Measurements from ENCODE around the gene GDI1.

GDI1 gene

DNA sequence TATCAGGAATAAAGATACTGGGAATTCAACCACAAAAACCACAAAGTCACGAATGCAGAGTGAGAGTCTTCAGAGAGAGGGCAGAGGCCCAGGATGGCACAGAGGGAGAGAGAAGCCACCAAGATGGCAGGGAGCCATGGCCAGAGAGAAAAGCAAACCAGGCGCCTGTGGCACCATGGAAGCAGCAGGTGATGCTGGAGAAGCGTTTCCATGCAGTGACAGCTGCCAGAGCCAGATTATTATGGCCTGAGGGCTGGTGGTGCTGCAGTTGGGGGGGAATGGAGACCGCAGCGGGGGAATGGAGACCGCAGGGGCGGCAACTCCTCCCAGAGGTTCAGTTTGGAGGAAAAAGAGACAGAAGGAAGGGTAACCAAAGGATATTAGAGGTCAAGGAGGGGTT is 19.8 kb upstream of the GDI1 start:
- Histone ChIP-seq H3K27ac (no peak overlapping the region), H3K27me3 (no peaks in the 10 kb centered on the region), H3K4me3 (ENCODE audit: low read depth in 1 of 2, low read length in 1 of 2) (no peak overlapping the region), H3K4me1 (ENCODE audit: control insufficient read depth in 1 of 2, insufficient read depth in 1 of 2, low read depth in 1 of 2, low read length in 1 of 2) (peaks cover 19 to 20% of the 10 kb centered on the region in 2 experiments), H3K9me3 (no peaks in the 10 kb centered on the region), H3K36me3 (peaks cover 10% of the 10 kb centered on the region)
- TF ChIP-seq, protein P1, sequence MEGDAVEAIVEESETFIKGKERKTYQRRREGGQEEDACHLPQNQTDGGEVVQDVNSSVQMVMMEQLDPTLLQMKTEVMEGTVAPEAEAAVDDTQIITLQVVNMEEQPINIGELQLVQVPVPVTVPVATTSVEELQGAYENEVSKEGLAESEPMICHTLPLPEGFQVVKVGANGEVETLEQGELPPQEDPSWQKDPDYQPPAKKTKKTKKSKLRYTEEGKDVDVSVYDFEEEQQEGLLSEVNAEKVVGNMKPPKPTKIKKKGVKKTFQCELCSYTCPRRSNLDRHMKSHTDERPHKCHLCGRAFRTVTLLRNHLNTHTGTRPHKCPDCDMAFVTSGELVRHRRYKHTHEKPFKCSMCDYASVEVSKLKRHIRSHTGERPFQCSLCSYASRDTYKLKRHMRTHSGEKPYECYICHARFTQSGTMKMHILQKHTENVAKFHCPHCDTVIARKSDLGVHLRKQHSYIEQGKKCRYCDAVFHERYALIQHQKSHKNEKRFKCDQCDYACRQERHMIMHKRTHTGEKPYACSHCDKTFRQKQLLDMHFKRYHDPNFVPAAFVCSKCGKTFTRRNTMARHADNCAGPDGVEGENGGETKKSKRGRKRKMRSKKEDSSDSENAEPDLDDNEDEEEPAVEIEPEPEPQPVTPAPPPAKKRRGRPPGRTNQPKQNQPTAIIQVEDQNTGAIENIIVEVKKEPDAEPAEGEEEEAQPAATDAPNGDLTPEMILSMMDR (IDR thresholded peaks at IDR 0.05) = no peak

DNA sequence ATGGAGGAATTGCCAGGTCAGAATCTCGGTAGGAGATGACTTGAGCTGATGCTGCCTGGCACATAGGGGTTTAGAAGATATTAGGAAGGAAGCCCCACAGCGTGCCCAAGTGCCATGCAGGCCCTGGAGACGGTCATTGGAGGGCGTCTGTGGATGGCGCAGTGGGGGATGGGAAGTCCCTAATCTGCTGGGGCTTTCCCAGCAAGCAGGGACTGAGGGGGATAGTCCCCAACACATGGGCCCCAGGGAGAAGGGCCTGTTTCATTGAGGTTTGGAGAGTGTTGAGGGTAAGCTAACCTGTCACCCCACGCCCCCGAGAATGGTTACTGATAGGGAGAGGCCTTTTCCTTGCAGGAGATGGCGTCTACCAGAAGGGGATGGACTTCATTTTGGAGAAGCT is 17.8 kb upstream of the GDI1 start:
- no peak overlapping the region for H3K4me3 ChIP-seq (ENCODE audit: low read depth in 1 of 2, low read length in 1 of 2)
- H3K4me1 ChIP-seq (ENCODE audit: control insufficient read depth in 1 of 2, insufficient read depth in 1 of 2, low read depth in 1 of 2, low read length in 1 of 2) = no peaks in the 10 kb centered on the region
- peaks cover 10% of the 10 kb centered on the region for H3K36me3 ChIP-seq
- H3K9me3 ChIP-seq = no peaks in the 10 kb centered on the region
- no peak overlapping the region for H3K27ac ChIP-seq
- H3K27me3 ChIP-seq = no peaks in the 10 kb centered on the region
- TF ChIP-seq, protein P1 (IDR thresholded peaks at IDR 0.05) = no peak

DNA sequence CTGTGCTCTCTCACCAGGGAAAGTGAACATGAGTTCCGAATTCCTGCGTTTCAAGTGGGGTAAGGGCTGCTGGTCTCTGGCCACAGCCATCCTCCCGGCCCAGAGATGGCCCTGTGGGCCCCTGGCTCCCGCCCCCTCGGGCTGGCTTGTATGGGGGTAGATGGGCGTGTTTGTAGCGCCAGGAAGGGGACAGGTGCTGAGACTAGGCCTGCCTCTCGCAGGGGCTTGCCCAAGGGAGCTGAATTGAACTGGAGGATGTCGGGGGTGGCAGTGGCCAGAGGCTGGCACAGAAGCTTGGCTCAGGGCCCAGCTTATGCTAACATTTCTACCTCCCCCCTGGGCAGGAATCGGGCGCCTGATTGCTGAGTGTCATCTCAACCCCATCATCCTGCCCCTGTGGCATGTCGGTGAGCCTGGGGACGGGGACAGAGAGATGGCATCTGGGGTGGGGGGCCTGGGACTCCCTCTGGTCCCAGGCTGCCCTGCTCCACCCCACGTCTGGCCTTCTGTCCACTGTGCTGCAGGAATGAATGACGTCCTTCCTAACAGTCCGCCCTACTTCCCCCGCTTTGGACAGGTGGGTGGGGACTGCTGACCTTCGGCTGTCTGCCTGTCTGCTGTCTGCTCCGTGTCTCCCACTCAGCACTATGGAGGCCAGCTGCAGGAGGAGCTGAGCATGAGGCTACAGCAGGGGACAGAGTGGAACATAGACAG is 17.1 kb upstream of the GDI1 start:
- no peak overlapping the region for H3K4me3 ChIP-seq (ENCODE audit: low read depth in 1 of 2, low read length in 1 of 2)
- H3K36me3 ChIP-seq = peaks cover 10% of the 10 kb centered on the region
- no peaks in the 10 kb centered on the region for H3K9me3 ChIP-seq
- H3K27me3 ChIP-seq = no peaks in the 10 kb centered on the region
- H3K4me1 ChIP-seq (ENCODE audit: control insufficient read depth in 1 of 2, insufficient read depth in 1 of 2, low read depth in 1 of 2, low read length in 1 of 2) = no peaks in the 10 kb centered on the region
- H3K27ac ChIP-seq = no peak overlapping the region
- TF ChIP-seq, protein P1 (IDR thresholded peaks at IDR 0.05) = no peak

DNA sequence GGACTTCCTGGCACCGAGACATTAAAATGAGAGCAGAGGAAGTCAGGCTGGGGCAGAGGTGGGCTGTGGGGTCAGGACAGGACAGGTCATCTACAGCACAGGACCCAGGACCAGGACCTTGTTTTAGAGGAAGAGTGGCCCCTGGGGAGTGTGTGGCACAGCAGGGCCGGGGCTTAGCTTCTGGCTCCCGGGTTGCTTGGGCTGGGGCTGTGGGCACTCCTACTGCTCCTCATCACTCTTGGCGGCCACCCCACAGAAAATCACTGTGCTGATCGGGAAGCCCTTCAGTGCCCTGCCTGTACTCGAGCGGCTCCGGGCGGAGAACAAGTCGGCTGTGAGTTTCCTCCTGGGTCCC is 16.6 kb upstream of the GDI1 start:
- Histone ChIP-seq H3K4me3 (ENCODE audit: low read depth in 1 of 2, low read length in 1 of 2) (no peak overlapping the region), H3K9me3 (no peaks in the 10 kb centered on the region), H3K36me3 (peaks cover 10% of the 10 kb centered on the region), H3K27me3 (no peaks in the 10 kb centered on the region), H3K27ac (no peak overlapping the region), H3K4me1 (ENCODE audit: control insufficient read depth in 1 of 2, insufficient read depth in 1 of 2, low read depth in 1 of 2, low read length in 1 of 2) (no peaks in the 10 kb centered on the region)
- TF ChIP-seq, protein P1 (IDR thresholded peaks at IDR 0.05) = no peak

DNA sequence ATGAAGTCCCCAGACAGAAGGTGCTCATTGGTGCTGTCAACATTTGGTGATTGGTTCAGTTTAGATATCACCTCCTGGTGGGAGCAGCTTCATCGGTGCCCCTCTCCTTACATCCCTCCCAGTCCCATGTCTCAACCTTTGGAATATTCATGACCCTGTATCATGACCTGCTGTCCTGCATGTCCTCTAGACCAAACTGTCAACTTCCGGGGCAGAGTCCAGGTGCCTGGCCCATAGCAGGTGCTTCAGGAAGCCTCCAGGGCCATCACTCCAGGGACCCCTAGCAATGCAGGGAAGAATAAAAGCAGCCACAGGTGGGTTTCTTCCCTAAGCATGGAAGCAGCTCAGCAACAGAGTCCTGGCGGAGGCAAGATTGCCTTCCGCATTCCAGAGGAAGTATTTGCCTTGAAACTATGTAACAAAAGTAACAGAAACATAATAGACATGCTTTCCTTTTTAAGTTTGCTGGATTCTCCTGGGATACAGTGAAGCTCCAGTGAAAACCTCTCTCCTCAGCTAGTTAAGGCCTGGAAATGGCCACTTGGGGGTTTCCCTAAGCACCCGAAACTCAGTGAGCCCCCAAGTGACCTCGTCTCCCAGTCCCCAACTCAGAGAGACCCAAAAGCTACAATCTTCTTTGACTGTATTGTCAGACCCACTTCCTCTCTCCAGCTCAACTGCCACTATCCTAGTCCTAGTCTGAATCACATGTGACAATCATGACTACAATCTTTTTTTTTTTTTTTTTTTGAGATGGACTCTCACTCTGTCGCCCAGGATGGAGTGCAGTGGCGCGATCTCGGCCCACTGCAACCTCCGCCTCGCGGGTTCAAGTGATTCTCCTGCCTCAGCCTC is 9.8 kb upstream of the GDI1 start:
- Histone ChIP-seq H3K27me3 (no peaks in the 10 kb centered on the region), H3K9me3 (no peaks in the 10 kb centered on the region), H3K27ac (peak overlapping the region; percentile 87), H3K4me1 (ENCODE audit: control insufficient read depth in 1 of 2, insufficient read depth in 1 of 2, low read depth in 1 of 2, low read length in 1 of 2) (peaks cover 32 to 44% of the 10 kb centered on the region in 2 experiments), H3K36me3 (peaks cover 3% of the 10 kb centered on the region), H3K4me3 (ENCODE audit: low read depth in 1 of 2, low read length in 1 of 2) (peak overlapping the region in 1 of 2 experiments; percentile 73)
- TF ChIP-seq, protein P1 (IDR thresholded peaks at IDR 0.05) = no peak

Measured in neutrophil (primary cell).